UCSD-AML1 (cell line): ENCODE results near the gene SHISAL1.

ENCODE experiments used
- DNase-seq: peaks from one replicate; lab custom pipeline; 2025; ENCODE audit not compliant: unreplicated experiment; lab: John Stamatoyannopoulos, UW

The SHISAL1 gene

DNA sequence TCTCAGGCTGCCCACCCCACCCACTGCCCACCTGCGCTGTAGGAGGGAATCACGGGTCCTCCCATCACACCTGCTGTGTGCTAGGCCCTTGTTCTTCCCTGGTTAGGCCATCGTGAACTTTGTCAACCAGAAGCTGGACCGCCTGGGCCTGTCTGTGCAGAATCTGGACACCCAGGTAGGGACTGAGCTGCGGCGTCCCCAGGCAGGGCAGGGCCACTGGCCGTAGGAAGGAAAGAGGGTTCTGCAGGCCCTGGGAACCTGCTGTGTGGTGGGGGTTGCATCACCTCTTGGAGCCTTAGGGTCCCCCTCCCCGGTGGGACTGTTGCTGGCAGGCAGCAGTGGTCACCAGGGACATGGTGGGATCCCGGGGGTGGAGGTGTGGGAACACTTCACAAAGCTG lies 116.5 kb downstream of the SHISAL1 start:
- DNase-seq = no peak

DNA sequence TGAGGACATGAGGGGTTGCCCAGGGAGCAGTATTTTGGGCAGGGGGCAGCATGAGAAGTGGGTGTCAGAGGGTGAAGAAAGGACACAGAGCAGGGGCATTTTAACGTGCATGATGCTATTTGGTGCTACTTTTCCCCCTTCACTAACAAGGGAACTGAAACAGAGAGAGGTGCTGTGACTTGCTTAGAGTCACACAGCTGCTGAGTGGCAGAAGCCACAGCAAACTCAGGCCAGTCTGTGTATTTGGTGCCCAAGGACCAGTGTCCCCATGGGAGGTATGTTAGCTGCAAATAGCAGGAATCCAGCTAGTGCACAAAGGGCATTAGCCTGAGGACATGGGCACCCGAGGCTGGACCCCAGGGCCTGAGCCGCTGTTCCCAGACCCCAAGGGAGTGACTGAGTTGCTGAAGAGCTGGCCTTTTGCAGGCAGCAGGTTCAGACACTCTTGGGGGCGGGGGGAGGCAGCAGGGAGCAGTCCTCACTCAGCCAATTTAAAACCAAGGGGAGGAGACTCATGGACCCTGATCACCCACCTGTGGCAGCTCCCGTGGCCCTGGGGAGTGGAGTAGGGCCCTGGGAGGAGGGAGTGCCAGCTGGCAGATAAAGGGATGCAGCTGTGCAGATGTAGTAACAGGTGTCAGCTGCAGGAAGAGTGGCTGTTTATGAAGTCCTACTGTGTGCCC lies 117.4 kb downstream of the SHISAL1 start:
- DNase-seq = no peak

DNA sequence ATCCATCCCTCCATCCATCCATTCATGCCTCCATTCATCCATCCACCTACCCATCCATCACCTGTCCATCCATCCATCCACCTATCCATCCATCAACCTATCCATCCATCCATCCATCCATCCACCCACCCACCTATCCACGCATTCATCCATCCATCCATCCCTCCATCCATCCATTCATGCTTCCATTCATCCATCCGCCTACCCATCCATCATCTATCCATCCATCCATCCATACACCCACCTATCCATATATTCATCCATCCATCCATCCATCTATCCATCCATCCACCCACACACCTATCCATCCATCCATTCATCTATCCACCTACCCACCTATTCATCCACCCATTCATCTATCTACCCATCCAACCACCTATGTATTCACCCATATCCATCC lies 118.2 kb downstream of the SHISAL1 start:
- no peak for DNase-seq
